Hepatocyte (in vitro differentiated cells): ENCODE data around the gene SLC9A5.

ENCODE experiments used
- EZH2 ChIP-seq: fragments of 200-600 bp; sonication (generic); IDR thresholded peaks from 2 replicates; pipeline ENCODE4 v1.6.1; 2016; ENCODE audit warnings: antibody characterized with exemption, mild to moderate bottlenecking, borderline replicate concordance
- EZH2phosphoT487 ChIP-seq: fragments of 200-600 bp; sonication (generic); IDR thresholded peaks from one replicate; pipeline ENCODE4 v1.6.1; 2018; ENCODE audit warnings: antibody characterized with exemption, mild to moderate bottlenecking, low read depth, moderate library complexity; ENCODE audit not compliant: unreplicated experiment, severe bottlenecking
- TF ChIP-seq, protein P1 (sequence below): fragments of 200-600 bp; sonication (generic); IDR thresholded peaks from 2 replicates; pipeline ENCODE4 v1.5.1; 2016; ENCODE audit warnings: antibody characterized with exemption, mild to moderate bottlenecking; ENCODE audit not compliant: poor library complexity

DNA sequence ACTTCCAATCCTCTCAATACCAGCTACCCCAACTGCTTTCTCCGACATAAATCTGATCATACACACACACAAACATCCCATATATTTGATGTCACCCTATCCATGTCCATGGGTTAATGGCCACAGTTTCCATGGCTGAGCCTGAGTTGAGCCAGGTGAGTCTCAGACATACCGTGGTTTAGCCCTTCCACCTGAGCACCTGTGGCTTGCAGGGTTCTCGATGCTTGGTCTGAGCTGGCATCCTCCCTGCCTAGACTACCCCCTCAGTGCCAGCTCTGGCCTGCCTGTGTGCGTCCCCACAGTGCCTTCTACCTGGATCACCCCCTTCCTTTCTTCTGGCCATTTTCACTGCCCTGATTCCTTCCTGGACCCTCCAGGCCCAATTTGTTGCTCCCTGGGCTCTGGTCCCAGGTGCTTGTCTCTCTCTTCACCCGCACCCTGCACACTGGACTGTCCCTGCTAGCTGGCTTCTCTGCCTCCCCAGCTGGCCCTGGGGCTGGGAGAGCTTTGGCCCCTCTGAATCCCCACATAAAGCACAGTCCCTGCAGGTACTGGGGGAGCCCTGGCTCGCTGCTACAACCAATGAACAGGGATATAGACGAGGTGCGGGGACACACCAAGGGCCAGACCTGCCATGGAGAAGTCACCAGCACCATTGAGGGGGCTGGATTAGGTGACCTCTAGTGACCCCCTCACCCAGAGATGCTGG, 42.5 kb upstream of the SLC9A5 start:
- TF ChIP-seq, protein P1, sequence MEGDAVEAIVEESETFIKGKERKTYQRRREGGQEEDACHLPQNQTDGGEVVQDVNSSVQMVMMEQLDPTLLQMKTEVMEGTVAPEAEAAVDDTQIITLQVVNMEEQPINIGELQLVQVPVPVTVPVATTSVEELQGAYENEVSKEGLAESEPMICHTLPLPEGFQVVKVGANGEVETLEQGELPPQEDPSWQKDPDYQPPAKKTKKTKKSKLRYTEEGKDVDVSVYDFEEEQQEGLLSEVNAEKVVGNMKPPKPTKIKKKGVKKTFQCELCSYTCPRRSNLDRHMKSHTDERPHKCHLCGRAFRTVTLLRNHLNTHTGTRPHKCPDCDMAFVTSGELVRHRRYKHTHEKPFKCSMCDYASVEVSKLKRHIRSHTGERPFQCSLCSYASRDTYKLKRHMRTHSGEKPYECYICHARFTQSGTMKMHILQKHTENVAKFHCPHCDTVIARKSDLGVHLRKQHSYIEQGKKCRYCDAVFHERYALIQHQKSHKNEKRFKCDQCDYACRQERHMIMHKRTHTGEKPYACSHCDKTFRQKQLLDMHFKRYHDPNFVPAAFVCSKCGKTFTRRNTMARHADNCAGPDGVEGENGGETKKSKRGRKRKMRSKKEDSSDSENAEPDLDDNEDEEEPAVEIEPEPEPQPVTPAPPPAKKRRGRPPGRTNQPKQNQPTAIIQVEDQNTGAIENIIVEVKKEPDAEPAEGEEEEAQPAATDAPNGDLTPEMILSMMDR: no peak
- no peak for TF ChIP-seq EZH2phosphoT487
- no peak for TF ChIP-seq EZH2
